Measurements from ENCODE around the gene MCAM.

MCAM gene

DNA sequence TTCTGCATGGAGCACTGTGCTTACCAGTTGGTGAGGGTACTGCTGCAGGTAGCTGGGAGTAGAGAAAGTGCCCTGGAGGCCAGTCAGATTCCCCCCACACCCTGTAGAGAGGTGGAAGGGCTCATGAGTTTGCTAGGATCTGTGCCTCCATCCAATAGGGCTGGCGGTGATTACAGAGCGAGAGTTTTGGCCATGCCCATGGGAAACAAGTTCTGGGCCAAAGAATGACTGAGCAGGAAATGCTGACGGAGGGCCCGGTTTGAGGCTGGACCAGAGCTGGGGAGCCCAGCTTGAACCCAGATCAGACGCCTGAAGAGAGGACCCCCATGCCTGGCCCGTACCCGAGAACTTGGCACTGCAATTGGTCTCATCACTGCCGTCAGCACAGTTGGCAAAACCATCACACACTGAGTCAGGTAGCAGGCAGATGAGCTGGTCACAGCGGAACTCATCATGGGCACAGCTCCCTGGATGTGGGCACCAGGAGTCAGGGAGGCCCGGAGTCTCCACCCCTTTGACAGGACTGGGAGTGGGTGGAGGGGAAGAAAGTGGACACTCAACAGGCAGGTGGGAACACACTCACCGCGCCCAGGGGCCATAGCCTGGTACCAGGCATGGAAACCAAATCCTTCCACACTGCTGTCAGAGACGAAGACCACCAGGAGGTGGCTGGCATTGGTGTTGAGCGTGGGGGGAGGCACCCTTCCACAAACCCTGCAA is 27.5 kb upstream of the MCAM start:
- no peak for DNase-seq (ENCODE audit: low read depth in 3 of 3)

DNA sequence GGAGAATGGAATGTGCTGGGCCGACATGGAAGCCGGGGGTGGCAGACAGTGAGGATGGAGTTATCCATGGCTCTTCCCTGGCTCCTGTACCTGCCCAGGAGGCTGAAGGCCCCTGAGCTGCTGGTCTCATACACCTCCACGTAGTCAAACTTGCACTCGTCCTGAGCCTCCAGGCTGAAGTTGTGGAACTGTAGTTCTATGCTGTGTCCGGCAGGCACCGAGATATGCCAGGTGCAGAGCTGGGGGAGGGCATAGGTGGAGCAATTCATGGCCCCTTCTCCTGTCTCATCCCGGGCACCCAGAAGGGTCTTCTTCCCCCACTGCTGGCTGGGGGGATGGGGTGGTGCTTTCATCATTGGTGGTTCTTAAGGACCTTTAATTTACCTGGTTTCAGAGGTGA is 26.8 kb upstream of the MCAM start:
- DNase-seq (ENCODE audit: low read depth in 3 of 3), result no peak

DNA sequence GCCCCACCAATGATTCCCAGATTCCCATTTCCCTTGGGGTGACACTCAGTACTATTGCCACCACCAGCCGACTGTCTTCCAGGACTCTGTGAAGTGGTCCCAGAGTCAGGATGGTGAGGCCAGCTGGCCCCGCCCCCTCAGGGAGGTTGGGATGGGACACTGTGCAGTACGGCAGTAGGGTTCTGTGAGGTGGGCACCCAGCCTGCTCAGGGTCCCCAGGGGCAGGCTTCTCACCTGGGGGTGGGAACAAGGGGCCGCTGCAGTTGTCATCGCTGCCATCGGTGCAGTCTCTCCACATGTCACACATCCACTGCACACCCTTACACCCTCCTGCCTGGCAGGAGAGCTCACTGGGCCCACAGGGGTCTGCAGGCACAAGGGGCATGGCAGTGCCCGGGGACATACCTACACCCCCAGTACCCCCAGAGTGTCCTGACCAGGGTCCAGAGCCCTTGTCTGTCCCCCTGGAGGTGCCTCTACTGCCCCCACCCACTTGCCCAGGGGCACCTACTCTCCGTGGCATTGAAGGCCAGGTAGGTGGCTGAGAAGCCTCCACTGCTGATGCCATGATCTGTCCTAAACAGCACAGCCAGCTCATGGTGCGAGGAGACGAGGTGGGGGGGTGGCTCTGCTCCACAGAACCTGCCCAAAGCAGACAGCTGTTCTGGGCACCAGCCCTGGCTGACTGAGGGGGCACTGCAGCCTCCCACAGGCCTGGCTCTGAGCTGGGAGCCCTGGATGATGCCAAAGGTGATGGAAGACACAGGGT is 25.6 kb upstream of the MCAM start:
- no peak for DNase-seq (ENCODE audit: low read depth in 3 of 3)

DNA sequence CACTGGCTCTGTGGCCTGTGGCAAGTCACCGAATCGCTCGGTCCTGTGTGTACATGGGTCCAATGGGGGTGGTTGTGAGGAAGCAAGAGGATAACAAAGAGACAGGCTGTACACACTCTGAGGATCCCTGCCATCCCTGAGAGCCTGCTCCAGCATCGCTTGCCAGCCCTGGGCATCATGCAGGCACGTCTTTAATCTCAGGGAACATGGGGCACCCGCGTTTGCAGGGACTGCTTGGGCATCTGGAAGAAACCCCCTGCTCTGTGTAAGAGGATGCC is 25.0 kb upstream of the MCAM start:
- DNase-seq (ENCODE audit: low read depth in 3 of 3), result no peak

DNA sequence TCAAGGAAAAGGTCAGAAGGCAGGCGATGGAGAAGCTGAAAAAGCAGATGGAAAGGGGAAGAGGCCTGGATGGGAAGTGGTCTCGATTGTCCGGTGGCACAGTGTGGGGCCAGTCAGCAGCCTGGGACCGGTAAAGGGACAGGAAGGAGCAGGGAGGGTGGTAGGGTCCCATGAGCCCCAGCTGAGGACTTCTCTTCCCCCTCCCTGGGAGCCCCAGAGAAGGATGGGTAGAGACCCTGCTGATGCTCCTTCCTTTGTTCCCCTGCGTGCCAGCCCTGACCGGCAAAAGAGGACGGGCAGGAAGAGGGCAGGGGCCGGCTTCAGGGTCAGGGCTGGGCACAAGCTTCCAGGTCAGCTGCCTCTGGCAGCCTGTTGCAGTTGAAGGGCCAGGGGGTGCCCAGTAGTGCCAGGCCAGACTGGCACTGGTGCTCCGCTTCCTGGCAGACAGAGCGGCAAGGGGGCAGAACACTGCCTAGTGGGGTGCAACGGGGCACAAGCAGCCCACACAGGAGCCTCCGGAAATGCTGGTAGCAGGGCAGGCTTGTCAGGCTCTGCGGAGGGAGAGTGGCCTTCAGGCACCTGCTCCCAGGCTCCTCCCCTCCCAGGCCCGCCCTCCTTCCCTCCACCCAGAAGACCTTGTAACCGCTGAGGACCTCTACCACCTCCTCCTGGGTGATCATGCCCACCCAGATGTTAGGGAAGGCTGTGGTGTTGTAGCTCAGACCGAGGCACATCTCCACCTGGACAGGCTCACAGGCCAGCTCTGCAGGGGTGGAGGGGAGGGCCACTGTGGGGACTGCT is 24.5 kb upstream of the MCAM start:
- DNase-seq (ENCODE audit: low read depth in 3 of 3), result no peak

DNA sequence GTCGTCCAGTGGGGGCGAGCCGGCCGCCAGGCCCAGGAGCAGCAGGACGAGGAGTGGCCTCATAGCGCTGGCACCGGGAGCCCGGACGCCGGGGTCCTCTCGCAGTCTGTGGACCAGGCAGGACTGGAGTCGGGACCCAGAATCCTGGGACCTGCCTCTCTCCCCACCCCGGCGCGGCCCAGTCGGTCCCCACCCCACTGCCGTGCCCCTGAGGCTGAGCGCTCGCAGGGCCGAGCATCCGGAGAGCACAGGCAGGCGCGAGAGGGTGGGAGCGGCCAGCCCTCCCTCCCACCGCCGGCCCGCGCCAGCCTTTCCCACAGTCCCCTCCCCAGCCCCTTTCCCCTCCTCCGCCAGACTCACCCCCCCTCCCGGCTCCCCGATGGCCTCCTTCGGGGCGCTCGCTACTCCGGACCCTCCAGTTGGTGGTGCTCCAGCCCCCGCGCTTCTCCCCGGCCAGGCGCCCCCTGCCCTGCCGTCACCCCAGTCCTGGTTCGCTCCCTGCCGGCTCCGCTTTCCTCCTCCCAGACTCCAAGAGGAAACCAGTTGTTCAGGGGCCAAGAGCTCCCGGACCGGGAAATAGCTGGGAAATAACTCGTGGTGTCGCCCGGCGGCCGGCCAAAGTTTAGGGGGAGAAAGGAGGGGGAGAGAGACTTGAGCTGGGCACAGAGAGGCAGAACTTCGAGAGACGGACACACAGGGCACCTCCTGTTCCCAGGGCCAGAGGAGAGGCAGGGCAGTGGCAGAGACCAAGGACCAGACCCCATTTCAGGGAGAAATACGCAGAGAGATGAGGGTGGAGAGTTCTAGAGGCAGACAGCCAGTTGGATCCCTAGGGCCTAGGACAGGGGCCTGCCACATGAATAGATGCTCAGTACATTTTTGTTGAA is 23.6 kb upstream of the MCAM start, which contains the start of gene C1QTNF5:
Gene C1QTNF5 (minus strand): TSS at position 549 of the 887 bp plus-strand sequence. CDS start 486 bp downstream, at position 63.
- DNase-seq (ENCODE audit: low read depth in 3 of 3), result no peak

DNA sequence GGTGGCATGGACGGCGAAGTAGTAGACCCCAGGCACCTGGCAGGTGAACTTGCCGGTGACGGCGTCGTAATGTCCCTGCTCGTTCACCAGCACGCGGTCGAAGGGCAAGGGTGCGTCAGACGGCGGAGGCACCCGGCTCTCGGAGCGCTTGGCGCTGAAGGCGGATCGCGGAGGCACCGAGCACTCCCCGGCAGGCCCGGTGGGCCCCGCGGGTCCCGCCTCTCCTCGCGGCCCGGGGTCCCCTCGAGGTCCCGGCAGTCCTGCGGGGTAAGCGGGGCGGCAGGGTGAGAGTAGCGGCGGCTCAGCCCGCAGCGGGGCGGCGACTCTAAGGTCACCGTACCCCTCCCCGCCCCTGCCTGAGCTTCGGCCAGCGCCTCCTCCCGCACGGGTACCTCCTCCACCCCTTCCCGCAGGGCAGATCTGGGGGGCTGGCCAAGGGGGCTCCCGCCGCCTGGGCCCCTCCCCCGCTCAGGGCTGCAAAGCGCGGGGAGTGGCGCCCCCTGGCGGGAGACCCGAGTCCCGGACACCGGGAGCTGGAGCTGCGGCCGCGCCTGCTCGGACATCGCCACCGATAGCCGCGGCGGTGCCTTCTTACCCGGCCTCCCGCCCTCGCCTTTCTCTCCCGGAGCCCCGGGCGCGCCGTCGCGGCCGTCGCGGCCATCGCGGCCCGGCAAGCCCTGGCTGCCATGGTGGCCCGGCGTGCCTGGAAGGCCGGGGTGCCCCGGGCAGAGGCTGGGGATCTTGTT is 22.8 kb upstream of the MCAM start:
- DNase-seq (ENCODE audit: low read depth in 3 of 3), result no peak

DNA sequence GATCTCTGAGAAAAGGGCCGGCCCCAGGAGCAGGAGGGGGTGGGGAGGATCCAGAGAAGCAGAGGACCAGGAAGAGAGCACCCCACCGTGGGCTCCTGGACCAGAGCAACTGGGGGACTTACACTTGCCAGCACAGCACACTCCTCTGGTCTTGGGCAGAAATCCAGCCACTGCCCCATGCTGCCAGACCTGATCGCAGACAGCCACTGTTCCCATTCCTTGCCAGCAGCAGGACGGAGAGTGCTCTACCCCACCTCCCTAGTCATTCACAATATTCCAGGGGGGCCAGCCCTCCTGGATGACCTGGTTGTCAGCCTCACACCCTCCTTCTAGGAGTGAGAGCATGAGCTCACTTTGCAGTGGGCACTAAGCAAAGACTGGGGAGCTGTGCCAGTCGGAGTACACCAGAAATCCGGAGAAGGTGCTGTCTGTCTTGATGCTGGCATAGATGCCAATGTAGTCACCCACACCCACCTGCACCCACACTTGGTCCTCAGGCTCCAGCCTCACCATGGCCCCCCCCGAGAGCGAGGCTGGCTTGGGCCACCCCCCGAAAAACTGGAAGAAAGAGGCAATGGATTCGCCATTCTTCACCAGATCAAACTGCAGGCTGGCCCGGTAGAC is 22.1 kb upstream of the MCAM start:
- DNase-seq (ENCODE audit: low read depth in 3 of 3), result no peak

DNA sequence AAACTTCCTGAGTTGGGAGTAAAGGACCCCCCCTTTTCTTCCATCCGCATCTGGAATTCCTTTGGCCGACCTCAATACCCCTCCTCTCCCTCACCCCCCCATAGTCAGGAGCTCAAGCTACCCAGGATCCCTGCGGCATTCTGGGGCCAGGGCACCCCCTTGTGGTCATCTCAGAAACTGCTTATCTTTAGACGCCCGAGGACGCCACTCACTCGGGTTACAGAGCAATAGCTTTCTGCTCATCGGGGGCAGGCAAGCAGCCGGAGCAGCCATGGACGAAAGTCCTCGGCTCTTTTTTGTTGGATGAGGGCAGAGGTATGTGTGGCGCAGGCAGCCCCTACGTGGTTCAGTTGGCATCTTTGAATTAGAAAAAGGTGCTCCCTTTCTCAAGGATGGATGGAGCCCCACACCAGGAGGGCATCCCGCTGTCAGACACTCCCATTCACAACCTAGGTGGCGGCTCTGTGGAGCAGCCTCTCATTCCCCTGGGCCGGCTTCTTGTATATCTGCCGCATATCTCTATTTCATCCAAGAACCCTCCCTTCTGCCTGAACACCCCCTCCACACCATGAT is 21.5 kb upstream of the MCAM start:
- DNase-seq (ENCODE audit: low read depth in 3 of 3), result peak in 2 of 3 experiments; percentile 42 to 45

DNA sequence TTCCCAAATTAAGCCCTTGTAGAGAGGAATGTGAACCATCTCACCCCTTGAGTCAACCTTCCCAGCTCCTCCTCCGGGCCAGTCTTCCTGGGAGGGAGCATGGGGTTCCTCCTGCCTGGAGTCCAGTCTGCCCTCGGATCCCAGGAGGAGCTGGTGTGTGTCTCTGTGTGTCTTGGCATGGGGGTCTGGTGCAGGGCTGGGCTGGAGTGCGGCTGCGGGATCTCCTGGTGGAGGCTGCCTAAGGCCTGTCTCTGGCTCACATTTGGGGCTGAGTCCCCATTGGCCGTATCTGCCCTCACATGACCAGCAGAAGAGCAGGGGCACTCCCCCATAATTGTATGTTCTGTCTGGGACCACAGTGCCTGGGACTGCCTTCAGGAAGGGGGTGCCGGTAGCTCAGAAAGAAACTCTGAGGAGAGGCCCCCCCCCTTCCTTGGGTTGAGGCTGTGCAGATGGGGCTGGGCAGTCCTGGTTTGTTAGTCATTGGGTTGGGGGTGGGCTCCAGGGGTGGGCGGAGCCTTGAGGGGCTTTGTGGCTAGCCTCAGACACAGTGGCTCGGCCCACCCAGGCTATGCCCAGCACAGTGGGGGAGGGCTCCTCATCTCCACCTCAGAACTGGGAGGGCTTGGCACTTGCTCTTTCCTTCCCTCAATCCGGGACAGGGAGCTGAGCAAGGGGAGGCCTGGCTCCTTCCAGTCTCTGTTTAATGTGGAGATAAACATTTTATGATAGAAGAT is 20.8 kb upstream of the MCAM start:
- no peak for DNase-seq (ENCODE audit: low read depth in 3 of 3)

DNA sequence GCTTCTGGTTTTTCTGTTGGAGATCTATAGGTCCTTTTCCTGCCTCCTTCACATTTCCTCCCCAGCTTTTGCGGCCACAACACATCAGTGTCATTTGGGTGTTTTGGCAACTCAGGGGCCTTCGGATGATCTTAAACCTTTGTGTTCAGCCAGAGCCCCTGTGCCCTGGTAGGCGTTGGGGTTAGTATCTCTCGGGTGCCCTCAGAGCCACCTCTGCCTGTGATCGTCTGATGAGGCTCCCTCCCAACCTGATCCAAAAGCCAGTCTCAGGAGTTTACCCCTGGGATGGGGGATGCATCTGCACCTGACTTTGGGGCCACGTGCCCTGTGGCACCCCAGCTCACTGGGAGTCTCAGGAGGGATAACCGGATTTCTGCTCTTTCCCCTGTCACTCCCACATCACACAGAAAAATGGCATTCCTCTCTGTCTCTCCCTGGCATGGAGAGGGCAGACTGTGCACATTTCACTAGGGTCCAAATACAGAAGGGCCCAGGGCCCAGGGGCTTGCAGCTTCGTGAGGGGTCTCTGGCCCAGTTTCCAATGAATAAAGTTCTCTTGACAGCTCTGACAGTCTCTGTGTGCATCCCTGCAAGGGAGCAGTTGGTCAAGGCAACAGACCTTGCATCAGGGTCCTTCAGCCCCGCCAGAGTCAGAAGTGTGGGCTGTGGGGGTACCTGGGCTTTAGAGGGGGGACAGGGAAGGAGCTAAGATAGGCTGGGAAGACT is 20.0 kb upstream of the MCAM start:
- DNase-seq (ENCODE audit: low read depth in 3 of 3), result no peak

DNA sequence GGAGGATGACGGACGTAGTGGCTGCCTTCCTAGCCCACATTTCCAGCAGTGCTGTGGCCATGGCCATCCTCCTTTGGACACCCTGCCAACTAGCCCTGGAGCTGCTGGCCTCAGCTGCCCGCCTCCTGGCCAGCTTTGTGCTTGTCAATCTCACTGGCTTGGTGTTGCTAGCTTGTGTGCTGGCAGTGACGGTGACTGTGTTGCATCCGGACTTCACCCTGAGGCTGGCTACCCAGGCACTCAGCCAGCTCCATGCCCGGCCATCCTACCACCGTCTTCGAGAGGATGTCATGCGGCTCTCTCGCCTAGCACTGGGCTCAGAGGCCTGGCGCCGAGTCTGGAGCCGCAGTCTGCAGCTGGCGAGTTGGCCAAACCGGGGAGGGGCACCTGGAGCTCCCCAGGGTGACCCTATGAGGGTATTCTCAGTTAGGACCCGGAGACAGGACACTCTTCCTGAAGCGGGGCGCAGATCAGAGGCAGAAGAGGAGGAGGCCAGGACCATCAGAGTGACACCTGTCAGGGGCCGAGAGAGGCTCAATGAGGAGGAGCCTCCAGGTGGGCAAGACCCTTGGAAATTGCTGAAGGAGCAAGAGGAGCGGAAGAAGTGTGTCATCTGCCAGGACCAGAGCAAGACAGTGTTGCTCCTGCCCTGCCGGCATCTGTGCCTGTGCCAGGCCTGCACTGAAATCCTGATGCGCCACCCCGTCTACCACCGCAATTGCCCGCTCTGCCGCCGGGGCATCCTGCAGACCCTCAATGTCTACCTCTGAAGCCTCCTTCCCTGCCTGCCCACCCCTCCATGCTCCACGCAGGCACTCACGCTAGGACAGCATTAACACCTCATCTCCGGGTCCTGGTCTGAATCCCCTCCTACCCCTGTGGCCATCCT is 19.0 kb upstream of the MCAM start:
- no peak for DNase-seq (ENCODE audit: low read depth in 3 of 3)

DNA sequence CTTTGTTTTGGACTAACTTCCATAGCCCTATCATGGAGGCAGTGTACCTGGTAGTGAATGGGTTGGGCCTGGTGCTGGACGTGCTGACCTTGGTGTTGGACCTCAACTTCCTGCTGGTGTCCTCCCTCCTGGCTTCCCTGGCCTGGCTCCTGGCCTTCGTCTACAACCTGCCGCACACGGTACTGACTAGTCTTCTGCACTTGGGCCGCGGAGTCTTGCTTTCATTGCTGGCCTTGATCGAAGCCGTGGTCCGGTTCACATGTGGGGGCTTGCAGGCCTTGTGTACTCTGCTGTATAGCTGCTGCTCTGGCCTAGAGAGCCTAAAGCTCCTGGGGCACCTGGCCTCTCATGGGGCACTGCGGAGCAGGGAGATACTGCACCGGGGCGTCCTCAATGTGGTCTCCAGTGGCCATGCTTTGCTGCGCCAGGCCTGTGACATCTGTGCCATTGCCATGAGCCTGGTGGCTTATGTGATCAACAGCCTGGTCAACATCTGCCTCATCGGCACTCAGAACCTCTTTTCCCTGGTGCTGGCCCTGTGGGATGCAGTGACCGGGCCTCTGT is 18.2 kb upstream of the MCAM start:
- no peak for DNase-seq (ENCODE audit: low read depth in 3 of 3)

DNA sequence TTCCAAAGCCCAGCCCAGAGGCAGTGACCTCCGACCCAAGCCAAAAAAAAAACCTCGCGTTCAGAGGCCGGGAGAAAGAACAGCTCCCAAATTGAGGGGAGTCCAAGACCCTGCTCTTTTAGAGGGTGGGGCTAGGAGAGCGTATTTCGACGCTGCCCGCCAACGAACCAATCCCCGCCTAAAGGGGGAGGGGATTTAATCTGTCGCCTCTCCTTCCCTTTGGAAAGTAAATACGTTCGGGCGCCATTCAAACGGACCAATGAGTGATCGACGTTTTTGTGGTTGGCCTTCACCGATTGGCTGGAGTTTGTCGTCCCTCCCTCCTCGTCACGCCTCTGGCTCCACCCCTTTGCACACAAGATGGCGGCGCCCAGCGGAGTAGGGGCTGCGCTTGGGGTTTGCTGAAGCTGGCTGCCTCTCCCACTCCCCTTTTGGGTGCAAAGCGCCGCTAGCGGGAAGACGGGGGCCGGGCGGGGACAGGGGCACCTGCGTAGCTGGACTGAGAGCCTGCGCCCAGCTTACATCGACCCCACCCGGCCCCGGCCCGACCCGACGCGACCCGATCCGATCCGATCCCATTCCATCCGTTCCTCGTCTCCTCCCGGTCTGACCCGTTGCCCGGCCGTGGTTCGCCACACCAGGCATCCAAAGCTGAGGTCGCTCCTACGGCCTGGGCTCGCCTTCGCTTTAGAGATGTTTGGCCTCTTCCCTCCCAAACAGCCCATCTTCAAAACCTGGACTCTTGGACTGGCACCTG is 17.4 kb upstream of the MCAM start, which contains the start of gene RNF26:
Gene RNF26 (plus strand): TSS at position 354 of the 757 bp plus-strand sequence. CDS start 596 bp downstream, outside the sequence.
- DNase-seq (ENCODE audit: low read depth in 3 of 3), result peak; percentile 78 to 91 (median 88)

DNA sequence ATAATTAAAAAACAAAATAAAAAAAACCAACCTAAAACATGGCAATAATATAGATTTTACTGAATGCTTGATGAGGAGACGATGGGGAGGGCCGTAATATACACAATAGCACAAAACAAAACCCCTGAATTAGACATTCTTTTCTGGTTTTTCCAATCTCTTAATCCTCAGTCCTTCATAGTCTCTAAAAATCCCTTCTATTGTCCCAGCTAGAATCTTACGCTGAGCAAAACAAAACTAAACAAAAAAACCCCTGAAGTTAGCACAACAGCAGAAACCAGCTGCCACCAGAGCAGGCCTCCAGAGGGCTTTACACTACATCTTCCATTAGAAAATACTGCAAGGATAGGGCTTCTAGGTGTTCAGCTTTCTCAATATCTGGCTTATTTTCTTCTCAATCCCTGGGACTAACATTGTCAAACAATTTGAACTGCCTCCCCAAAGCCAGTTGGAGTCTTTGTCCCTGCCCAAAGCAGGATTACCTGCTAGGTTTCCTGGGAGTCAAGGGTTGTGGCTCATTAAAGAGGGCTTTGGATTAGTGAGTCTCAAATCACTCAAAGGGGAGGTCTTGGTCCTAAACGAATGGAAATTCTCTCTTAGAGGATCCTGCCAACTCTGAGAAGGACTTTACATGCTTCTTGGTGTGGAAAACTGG is 15.3 kb upstream of the MCAM start:
- no peak for DNase-seq (ENCODE audit: low read depth in 3 of 3)

DNA sequence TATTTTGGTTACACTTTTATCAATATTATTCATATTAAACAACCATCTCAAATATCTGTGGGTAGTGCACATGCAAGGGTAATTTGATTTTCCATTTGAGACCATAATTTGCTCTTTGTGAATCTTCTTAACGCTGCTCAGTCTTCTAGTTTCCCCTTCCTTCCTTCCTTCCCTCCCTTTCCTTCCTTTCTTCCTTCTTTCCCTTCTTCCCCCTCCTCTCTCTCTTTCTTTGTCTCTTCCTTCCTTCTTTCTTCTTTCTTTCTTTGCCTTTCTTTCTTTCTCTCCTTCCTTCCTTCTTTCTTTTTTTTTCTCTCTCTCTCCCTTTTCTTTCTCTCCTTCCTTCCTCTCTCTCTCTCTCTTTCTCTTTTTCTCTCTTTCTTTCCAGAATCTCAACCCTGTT is 13.3 kb upstream of the MCAM start:
- no peak for DNase-seq (ENCODE audit: low read depth in 3 of 3)
